Cortex of kidney (tissue), 1 donor: Measurements from ENCODE around the gene GALNT10.
"Not testable (repeated sequence)": the region's sequence is repeated elsewhere in the genome, so short reads cannot be mapped to it uniquely, and the experiment has no call there.

Experiments
- DNase-seq: peaks from one replicate; lab custom pipeline; 2025; lab: John Stamatoyannopoulos, UW

The GALNT10 gene, protein sequence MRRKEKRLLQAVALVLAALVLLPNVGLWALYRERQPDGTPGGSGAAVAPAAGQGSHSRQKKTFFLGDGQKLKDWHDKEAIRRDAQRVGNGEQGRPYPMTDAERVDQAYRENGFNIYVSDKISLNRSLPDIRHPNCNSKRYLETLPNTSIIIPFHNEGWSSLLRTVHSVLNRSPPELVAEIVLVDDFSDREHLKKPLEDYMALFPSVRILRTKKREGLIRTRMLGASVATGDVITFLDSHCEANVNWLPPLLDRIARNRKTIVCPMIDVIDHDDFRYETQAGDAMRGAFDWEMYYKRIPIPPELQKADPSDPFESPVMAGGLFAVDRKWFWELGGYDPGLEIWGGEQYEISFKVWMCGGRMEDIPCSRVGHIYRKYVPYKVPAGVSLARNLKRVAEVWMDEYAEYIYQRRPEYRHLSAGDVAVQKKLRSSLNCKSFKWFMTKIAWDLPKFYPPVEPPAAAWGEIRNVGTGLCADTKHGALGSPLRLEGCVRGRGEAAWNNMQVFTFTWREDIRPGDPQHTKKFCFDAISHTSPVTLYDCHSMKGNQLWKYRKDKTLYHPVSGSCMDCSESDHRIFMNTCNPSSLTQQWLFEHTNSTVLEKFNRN

GRCh38 chr5:154190595-154191304 is at the start of gene GALNT10:
GALNT10 (plus strand) TSS chr5:154190733; CDS start chr5:154190867, 134 bp downstream.
- no peak for DNase-seq

DNA sequence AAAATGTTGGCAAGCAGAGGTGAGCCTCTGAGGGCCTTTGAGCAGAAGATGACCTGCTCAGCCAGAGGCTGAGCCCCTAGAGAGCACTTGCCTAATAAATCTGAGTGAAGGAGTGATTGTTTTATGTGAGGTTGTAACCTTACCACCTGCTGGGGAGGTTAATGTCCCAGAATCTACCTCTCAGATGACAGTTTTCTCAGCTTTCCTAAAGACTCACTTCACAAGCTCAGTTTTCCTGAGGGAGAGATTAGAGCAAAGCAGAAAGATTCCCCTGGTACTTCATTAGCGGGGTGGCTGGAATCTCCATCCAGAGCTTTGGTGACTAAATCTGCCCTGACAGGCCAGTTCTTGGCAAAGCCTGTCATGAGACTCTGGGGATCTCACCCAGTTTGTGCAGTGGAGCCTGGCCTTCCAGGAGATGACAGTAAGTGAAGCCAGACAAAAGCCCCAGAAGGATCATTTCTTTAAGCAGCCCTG is 48.8 kb upstream of the GALNT10 start:
- no peak for DNase-seq

DNA sequence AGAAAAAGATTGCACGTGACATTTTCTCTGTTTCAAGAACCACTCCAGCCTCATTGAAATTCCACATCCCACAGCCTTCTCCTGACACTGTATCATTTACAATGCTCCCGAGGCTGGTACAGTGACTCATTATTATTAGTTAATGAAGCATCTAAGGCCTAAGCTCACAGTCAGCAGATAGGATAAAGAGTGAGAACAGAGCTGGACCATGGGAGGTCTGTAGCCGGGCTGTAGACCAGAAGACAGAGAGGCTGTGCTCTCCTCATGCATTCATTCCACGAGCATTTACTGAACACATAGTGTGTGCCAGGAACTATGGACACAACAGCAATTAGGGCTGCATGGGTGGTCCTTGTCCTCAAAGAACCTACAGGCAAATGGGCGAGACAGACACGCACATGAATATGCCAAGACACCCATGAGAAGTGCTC is 47.3 kb upstream of the GALNT10 start:
- DNase-seq: no peak

GRCh38 chr5:154145268-154145667 is 45.3 kb upstream of the GALNT10 start:
- no peak for DNase-seq

DNA sequence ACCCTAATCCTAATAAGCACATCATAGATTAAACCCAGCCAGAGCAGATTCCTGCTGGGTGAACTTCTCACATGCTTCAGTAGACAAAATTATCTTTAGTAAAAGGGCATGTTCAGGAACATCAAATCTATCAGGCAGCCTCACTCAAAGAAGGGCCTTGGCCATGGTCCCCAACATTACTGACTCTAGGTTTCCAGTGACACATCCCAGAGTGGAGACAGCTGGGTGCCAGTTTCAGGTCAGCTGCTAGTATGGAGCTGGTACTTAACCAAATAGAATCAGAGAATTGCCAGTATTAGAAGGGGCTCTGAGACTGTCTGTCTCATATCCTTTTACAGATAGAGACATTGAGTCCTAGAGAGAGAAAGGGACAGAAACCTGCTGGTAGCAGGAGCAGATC is 44.1 kb upstream of the GALNT10 start:
- no peak for DNase-seq

DNA sequence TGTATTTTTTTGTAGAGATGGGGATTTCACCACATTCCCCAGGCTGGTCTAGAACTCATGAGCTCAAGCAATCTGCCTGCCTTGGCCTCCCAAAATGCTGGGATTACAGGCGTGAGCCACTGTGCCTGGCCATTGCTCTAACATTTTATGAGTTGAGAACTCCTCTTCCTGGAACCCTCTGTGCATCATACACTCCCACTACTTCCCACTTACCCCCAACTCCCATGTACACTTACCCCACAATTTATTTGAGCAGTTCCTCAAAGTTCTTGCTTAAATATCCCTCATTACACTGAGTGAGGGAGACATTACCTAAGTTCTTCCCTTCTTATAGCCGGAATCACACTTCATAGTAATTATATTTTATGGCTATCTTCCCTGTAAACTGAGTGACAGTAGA is 42.9 kb upstream of the GALNT10 start:
- DNase-seq: no peak

GRCh38 chr5:154150471-154150870 is 40.1 kb upstream of the GALNT10 start:
- DNase-seq: not testable (repeated sequence)

GRCh38 chr5:154157483-154158378 is 32.8 kb upstream of the GALNT10 start:
- DNase-seq: no peak

DNA sequence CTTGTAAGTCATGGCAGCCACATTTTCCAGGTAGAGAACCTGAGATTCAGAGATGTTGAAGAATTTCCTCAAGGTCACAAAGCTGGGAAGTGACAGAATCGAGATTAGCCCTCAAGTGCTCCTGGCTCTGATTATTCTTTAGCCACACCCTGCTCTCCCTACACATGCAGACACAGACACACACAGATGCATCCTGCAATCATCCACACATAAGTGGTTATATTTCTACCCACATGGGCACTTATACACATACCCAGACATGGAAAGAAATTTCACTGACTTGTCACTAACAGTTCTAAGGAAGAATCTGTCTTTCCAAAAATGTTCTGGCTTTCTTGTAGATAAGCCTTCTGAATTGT is 32.2 kb upstream of the GALNT10 start:
- DNase-seq: no peak

DNA sequence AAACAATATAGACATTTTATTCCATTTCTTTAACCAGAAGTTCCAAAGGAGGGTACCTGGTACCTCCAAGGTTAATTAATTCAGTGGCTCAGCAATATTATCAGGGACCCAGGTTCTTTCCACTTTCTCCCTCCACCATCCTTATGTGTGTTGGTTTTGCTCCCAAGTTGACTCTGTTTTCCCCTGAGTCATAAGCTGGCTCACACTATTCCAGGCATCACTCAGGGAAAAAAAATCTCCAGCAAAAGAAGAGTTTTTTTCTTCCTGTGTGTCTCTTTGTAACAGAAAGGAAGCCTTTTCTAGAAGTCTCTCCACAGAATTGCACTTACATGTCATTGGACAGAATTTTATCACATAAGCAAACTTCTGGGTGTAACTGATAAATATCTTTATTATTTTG is 31.2 kb upstream of the GALNT10 start:
- no peak for DNase-seq

DNA sequence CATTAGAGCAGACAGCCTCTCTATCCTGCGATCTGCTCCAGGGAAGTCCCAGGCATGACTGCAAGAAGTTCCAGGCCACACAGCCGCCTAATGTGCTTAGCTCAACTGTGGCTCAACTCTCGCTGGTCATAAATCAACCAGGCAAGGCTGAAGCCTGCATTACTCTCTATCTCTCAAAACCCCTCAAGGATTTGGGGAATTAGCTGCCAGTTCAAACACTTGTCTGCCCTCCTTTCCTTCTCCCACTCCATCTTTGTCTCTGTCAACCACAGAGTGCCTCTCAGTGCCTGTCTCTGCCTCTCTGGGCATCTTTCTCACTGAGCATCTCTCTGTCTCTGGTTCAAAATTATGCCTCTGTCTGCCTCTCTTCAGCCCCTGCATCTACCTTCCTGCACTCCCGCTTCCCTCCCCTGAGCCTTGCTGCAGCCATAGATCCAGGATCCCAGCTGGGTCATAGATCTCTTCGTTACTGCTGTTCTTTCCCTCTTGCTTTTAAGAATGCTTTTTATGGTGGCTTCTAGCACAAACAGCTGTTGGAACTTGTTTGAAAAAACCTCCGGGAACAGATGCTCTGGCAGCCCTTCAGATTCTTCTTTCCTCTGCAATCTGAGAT is 27.9 kb upstream of the GALNT10 start:
- no peak for DNase-seq

DNA sequence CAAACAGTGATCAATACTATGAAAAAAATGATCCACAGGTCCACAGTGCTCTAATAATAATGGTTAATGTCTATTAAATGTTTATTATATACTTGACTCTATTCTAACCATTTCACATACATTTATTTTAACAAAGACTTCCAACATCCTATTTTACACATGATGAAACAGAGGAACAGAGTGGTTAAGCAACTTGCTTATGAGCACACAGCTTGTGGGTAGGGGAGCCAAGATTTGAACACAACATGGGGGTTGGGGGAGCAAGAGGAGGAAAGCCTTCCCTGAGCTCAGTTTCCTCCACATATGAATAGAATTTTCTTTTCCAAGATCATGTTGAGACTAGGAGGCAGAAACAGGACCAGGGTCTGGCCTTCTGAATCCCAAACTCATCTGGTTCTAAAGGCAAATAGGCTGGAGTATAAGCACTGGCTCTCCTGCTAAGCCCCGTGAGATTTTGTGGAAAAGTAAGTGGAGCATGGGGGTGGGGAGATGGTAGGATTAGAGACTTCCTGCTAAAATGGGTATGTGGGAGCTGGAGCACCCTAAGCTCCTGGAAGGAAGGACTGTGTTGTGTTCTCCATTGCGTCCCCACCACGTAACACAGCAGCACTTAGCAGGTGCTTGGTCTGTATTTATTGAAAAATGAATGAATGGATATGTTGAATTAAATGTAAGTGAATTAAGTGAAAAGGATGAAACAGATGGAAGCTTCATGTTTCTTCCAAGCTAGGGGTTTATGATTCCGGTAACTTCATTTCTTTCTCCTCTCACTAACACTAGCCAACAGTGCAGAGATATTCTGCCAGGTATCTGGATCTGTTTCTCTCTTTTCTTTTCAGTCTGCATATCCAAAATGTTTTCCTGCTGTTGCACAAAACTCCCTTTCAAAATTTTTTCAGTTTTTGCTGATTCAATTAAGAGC is 26.9 kb upstream of the GALNT10 start:
- no peak for DNase-seq

GRCh38 chr5:154164249-154164581 is 26.3 kb upstream of the GALNT10 start:
- DNase-seq: no peak

- DNase-seq: no peak
Observed at GRCh38 chr5:154165886-154166285, 24.6 kb upstream of the GALNT10 start.

GRCh38 chr5:154166901-154167791 is 23.4 kb upstream of the GALNT10 start:
- no peak for DNase-seq

GRCh38 chr5:154168395-154168794 is 22.1 kb upstream of the GALNT10 start:
- DNase-seq: no peak

DNA sequence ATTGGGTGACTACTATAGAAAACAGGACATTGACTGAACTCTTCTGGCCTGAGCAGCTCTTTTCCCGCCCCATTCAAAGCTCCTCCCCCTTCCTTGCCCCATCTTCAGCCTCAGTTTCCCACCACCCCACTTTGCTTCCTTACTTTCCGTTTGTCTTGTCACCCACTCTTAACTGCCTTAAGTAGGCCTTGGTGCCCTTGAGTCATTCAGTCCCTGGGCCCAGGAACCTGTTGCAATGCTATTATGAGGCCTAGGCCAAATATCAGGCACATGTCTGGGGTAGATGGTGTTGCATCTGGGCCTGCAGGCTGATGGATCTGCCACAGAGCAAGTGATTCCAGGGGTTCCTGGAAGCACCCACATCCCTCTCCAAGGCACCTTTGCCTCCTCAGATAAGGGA is 17.7 kb upstream of the GALNT10 start:
- DNase-seq: no peak

DNA sequence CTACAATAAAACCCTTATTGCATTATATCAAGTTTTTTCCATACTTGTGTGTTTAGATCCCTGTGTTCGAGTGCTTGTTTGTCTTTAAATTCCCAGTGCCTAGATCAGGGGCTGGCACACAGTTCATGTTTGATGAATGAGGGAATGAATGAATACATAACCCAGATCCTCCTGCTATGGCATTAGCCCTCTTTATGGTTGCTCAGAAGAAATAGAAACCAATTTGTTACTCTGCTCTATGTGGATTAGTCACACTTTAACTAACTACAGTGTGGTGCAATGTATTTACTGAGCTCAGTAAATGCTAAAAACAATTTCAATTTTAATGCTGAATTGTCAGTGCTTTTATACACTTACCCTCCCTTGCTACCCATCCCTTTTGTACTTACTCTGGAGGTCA is 16.4 kb upstream of the GALNT10 start:
- no peak for DNase-seq

GRCh38 chr5:154176181-154176580 is 14.4 kb upstream of the GALNT10 start:
- DNase-seq: no peak
